Neuronal stem cell (in vitro differentiated cells): ENCODE data around the gene DEDD.
A peak's percentile ranks its signal among the peaks of the same experiment; 100 is the strongest.

Source experiments
- DNase-seq: peaks from one replicate; pipeline ENCODE4 v3.0.0-alpha.2; 2013; ENCODE audit warnings: low spot score
- H2AFZ ChIP-seq: one replicate; pipeline ENCODE4 v1.6.1; 2013; ENCODE audit warnings: mild to moderate bottlenecking, low read length, inconsistent platforms
- H2AK5ac ChIP-seq: 2 replicates; pipeline ENCODE4 v1.6.1; 2013; ENCODE audit warnings: low read depth, mild to moderate bottlenecking, inconsistent platforms, low read length, moderate library complexity, mixed read lengths
- H2BK120ac ChIP-seq: 2 replicates; pipeline ENCODE4 v1.6.1; 2013; ENCODE audit warnings: low read depth, mild to moderate bottlenecking, inconsistent platforms, low read length, moderate library complexity, mixed read lengths
- H2BK12ac ChIP-seq: one replicate; pipeline ENCODE4 v1.6.1; 2013; ENCODE audit warnings: low read length, inconsistent platforms
- H2BK15ac ChIP-seq: 2 replicates; pipeline ENCODE4 v1.6.1; 2013; ENCODE audit warnings: mild to moderate bottlenecking, low read length, inconsistent platforms, mixed read lengths
- H2BK5ac ChIP-seq: one replicate; pipeline ENCODE4 v1.6.1; 2013; ENCODE audit warnings: inconsistent platforms, mild to moderate bottlenecking, low read length, moderate library complexity
- H3K14ac ChIP-seq: one replicate; pipeline ENCODE4 v1.6.1; 2013; ENCODE audit warnings: low read length, inconsistent platforms
- H3K18ac ChIP-seq: 2 replicates; pipeline ENCODE4 v1.6.1; 2013; ENCODE audit warnings: low read length, inconsistent platforms
- H3K23ac ChIP-seq: 2 replicates; pipeline ENCODE4 v1.6.1; 2013; ENCODE audit warnings: low read depth, mild to moderate bottlenecking, mixed read lengths, low read length, inconsistent platforms; ENCODE audit not compliant: poor library complexity
- H3K27ac ChIP-seq: replicated peaks from 3 replicates; pipeline ENCODE4 v1.5.1; 2013; ENCODE audit warnings: low read length, inconsistent platforms
- H3K27me3 ChIP-seq, 3 experiments: 2 replicates each; pipeline ENCODE4 v1.6.1; 2013; ENCODE audit warnings: low read length in 3 of 3, mild to moderate bottlenecking in 2 of 3, inconsistent platforms in 1 of 3, low read depth in 1 of 3, mixed read lengths in 1 of 3, moderate library complexity in 1 of 3; ENCODE audit not compliant: control insufficient read depth in 3 of 3, insufficient read depth in 3 of 3
- H3K36me3 ChIP-seq, 2 donors: replicated peaks in 1 of 2; 2 replicates each; pipeline ENCODE4 v1.6.1; 2013; ENCODE audit warnings: low read length in 2 of 2; ENCODE audit not compliant: control insufficient read depth in 2 of 2, insufficient read depth in 2 of 2
- H3K4ac ChIP-seq: 2 replicates; pipeline ENCODE4 v1.6.1; 2013; ENCODE audit warnings: inconsistent platforms, mild to moderate bottlenecking, low read length, moderate library complexity
- H3K4me1 ChIP-seq, 2 donors: 1 replicate in 1 of 2; 2 replicates in 1 of 2; pipeline ENCODE4 v1.6.1; 2013; ENCODE audit warnings: low read length in 2 of 2, low read depth in 1 of 2; ENCODE audit not compliant: control insufficient read depth in 2 of 2, insufficient read depth in 1 of 2
- H3K4me2 ChIP-seq: one replicate; pipeline ENCODE4 v1.6.1; 2013; ENCODE audit warnings: mild to moderate bottlenecking, low read length, inconsistent platforms; ENCODE audit not compliant: insufficient read depth, poor library complexity, severe bottlenecking
- H3K4me3 ChIP-seq, 2 donors: 2 replicates each; pipeline ENCODE4 v1.5.1; 2013; ENCODE audit warnings: low read length in 2 of 2, mild to moderate bottlenecking in 2 of 2, inconsistent platforms in 1 of 2, moderate library complexity in 1 of 2
- H3K79me1 ChIP-seq: one replicate; pipeline ENCODE4 v1.6.1; 2013; ENCODE audit warnings: low read depth, mild to moderate bottlenecking, inconsistent platforms, low read length, moderate library complexity
- H3K9ac ChIP-seq: one replicate; pipeline ENCODE4 v1.6.1; 2013; ENCODE audit warnings: mild to moderate bottlenecking, low read depth, low read length, inconsistent platforms; ENCODE audit not compliant: poor library complexity
- H3K9me3 ChIP-seq, 2 donors: replicated peaks in 1 of 2; 2 replicates each; pipeline versions ENCODE3 to v1.6.1; 2013; ENCODE audit warnings: low read length in 2 of 2, mild to moderate bottlenecking in 2 of 2, inconsistent platforms in 1 of 2, low read depth in 1 of 2, mixed read lengths in 1 of 2, moderate library complexity in 1 of 2; ENCODE audit not compliant: control insufficient read depth in 2 of 2, insufficient read depth in 1 of 2
- H4K8ac ChIP-seq: one replicate; pipeline ENCODE4 v1.6.1; 2013; ENCODE audit warnings: low read depth, mild to moderate bottlenecking, inconsistent platforms, low read length, moderate library complexity
- H4K91ac ChIP-seq: one replicate; pipeline ENCODE4 v1.6.1; 2013; ENCODE audit warnings: low read length, low read depth, mild to moderate bottlenecking, inconsistent platforms; ENCODE audit not compliant: poor library complexity
- WGBS, 2 donors: extraction: QIAGEN DNeasy Blood & Tissue Kit; methylation state at CpG; one replicate each; pipeline ENCODE4 v1.1.7; 2013; ENCODE audit warnings: missing lambda C conversion rate in 2 of 2, mixed read lengths in 1 of 2; ENCODE audit not compliant: insufficient read length in 2 of 2, insufficient replicate concordance in 1 of 2; ENCODE audit errors: extremely low coverage in 2 of 2; 5-methylcytosine and 5-hydroxymethylcytosine counted together

DEDD gene

GRCh38 chr1:161157867-161158266 is 25.4 kb upstream of the DEDD start:
- H2BK12ac ChIP-seq, result no peak overlapping the region
- H3K23ac ChIP-seq, result no peak overlapping the region
- H4K91ac ChIP-seq, result no peak overlapping the region
- H2BK15ac ChIP-seq, result no peak overlapping the region
- no peak for DNase-seq
- no peak overlapping the region for H2BK120ac ChIP-seq
- no peak overlapping the region for H3K27ac ChIP-seq
- no peak overlapping the region for H2AK5ac ChIP-seq
- peaks cover 24 to 49% of the 10 kb centered on the region in 2 donors for H3K36me3 ChIP-seq
- peaks cover 5 to 9% of the 10 kb centered on the region in 2 donors for H3K4me1 ChIP-seq
- no peak overlapping the region for H3K18ac ChIP-seq
- no CpG with 5 or more reads among the region's 1 CpG for WGBS, 2 donors
- H3K27me3 ChIP-seq, result no peaks in the 10 kb centered on the region
- peaks cover 5% of the 10 kb centered on the region for H3K79me1 ChIP-seq
- H3K9me3 ChIP-seq, result no peaks in the 10 kb centered on the region
- H2AFZ ChIP-seq, result no peak overlapping the region
- no peak overlapping the region for H4K8ac ChIP-seq
- H3K4me3 ChIP-seq, result no peak overlapping the region
- no peak overlapping the region for H3K9ac ChIP-seq
- no peak overlapping the region for H2BK5ac ChIP-seq
- H3K4ac ChIP-seq, result no peak overlapping the region
- no peak overlapping the region for H3K4me2 ChIP-seq
- H3K14ac ChIP-seq, result no peak overlapping the region

DNA sequence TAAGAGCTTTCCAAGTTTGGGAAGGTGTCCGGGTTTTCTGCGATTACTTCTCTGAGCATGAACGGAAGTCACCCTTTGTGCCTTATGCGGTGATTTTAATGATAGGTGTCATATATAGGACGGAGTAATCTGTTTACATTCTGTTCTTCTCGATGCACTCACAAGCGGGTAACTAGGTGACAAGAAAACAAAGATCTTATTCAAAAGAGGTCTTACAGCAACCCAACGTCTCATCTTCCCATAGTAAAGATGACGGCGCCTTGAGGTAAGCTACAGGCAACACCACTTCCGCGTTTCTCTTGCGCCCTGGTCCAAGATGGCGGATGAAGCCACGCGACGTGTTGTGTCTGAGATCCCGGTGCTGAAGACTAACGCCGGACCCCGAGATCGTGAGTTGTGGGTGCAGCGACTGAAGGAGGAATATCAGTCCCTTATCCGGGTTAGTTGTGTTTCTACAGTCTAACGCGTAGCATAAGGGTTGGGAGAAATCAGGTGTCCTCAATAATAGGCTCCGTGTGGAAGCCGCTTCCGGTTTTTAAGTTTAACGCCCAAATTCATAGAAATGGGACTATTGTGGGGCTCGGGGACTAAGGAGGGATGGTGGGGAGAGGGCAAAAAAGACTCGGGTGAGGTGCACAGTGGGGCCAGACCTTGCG is 21.3 kb upstream of the DEDD start, which contains the start of gene UFC1:
TSS of gene UFC1 (plus strand) at position 297 of the 656 bp plus-strand sequence. CDS start at position 317, 20 bp downstream.
- Histone ChIP-seq H2BK120ac (no peak within 1 kb of the TSS), H3K18ac (peak within 1 kb of the TSS; percentile 92), H2BK15ac (no peak within 1 kb of the TSS), H3K14ac (no peak within 1 kb of the TSS), H3K27me3 (no peaks in the 10 kb centered on the region), H3K9me3 (no peaks in the 10 kb centered on the region), H3K4ac (no peak within 1 kb of the TSS), H4K8ac (no peak within 1 kb of the TSS), H2AFZ (peak within 1 kb of the TSS; percentile 86), H3K36me3 (peaks cover 8 to 22% of the 10 kb centered on the region in 2 donors), H2AK5ac (no peak within 1 kb of the TSS), H4K91ac (peak within 1 kb of the TSS; percentile 33), H3K9ac (peak within 1 kb of the TSS; percentile 80), H2BK12ac (no peak within 1 kb of the TSS), H3K23ac (no peak within 1 kb of the TSS), H2BK5ac (peak within 1 kb of the TSS; percentile 8), H3K4me1 (peaks cover under 1 to 2% of the 10 kb centered on the region in 2 donors), H3K27ac (peak within 1 kb of the TSS; percentile 84), H3K79me1 (no peaks in the 10 kb centered on the region), H3K4me3 (peak within 1 kb of the TSS; percentile 59 to 89), H3K4me2 (peak within 1 kb of the TSS; percentile 70)
- DNase-seq, result peak; percentile 73
- no CpG with 5 or more reads among the region's 33 CpGs for WGBS, 2 donors

DNA sequence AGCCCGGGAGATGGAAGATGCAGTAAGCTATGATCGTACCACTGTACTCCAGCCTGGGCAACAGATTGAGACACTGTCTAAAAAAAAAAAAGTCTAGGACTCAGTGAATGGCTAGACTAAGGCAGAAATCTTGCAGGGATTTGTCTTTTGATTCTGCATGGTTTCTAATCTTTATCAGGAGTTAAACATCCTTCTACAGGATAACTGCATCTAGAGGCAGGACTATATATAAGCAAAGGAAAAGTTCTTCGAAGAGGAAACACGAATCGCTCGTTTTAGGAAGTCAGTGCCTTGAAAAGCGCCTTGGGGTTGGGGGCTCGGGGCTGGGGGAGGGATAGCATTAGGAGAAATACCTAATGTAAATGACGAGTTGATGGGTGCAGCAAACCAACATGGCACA is 20.7 kb upstream of the DEDD start:
- Histone ChIP-seq H2AFZ (peak overlapping the region; percentile 86), H3K18ac (no peak overlapping the region), H4K8ac (no peak overlapping the region), H3K9me3 (no peaks in the 10 kb centered on the region), H3K23ac (no peak overlapping the region), H3K79me1 (no peaks in the 10 kb centered on the region), H2BK5ac (no peak overlapping the region), H2BK15ac (no peak overlapping the region), H2BK12ac (no peak overlapping the region), H3K27ac (no peak overlapping the region), H3K4me2 (no peak overlapping the region), H3K14ac (no peak overlapping the region), H3K4me1 (no peaks in the 10 kb centered on the region), H4K91ac (no peak overlapping the region), H2BK120ac (no peak overlapping the region), H3K4ac (no peak overlapping the region), H3K4me3 (peak overlapping the region in 1 of 2 donors; percentile 59), H3K9ac (no peak overlapping the region), H3K36me3 (peaks cover 8 to 16% of the 10 kb centered on the region in 2 donors), H2AK5ac (no peak overlapping the region), H3K27me3 (no peaks in the 10 kb centered on the region)
- DNase-seq, result no peak
- no CpG with 5 or more reads among the region's 9 CpGs for WGBS, 2 donors

DNA sequence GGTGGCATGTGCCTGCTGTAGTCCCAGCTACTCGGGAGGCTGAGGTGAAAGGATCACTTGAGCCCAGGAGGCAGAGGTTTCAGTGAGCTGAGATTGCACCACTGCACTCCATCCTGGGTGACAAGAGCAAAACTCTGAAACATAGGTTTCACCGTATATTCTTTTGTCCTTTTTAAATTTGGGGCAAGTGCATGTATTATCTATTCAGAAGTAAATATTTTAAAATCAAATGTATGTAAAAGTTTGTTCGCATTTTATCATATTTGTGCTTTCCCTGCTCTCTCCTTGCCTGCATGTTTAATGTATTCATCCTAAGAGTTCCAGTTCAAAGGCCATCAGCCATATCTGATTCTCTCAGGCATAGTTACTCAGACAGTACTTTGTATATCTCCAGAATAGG is 13.4 kb upstream of the DEDD start:
- H3K9me3 ChIP-seq, result no peaks in the 10 kb centered on the region
- no peaks in the 10 kb centered on the region for H3K27me3 ChIP-seq
- DNase-seq, result no peak
- no peak overlapping the region for H3K14ac ChIP-seq
- no peaks in the 10 kb centered on the region for H3K79me1 ChIP-seq
- no peak overlapping the region for H3K23ac ChIP-seq
- no peak overlapping the region for H2BK120ac ChIP-seq
- H4K91ac ChIP-seq, result no peak overlapping the region
- H3K4me2 ChIP-seq, result no peak overlapping the region
- H2BK12ac ChIP-seq, result no peak overlapping the region
- no peak overlapping the region for H3K27ac ChIP-seq
- H2AFZ ChIP-seq, result no peak overlapping the region
- no CpG with 5 or more reads among the region's 3 CpGs for WGBS, 2 donors
- H3K4me1 ChIP-seq, result no peaks in the 10 kb centered on the region
- no peak overlapping the region for H3K9ac ChIP-seq
- no peak overlapping the region for H2AK5ac ChIP-seq
- no peak overlapping the region for H3K4me3 ChIP-seq
- H3K18ac ChIP-seq, result no peak overlapping the region
- H4K8ac ChIP-seq, result no peak overlapping the region
- no peak overlapping the region for H2BK5ac ChIP-seq
- no peaks in the 10 kb centered on the region for H3K36me3 ChIP-seq
- H2BK15ac ChIP-seq, result no peak overlapping the region
- no peak overlapping the region for H3K4ac ChIP-seq
